RWPE2 (cell line): ENCODE data around the gene FRMPD4.

Experiments
- ATAC-seq: fragments of 200-7000 bp; cut with Tn5 transposase; 3 replicates; pipeline ENCODE4 v1.9.1; 2021; ENCODE audit warnings: low read depth
- DNase-seq: peaks from one replicate; pipeline ENCODE4 v3.0.0-alpha.2; 2020; ENCODE audit warnings: low spot score
- H3K27ac ChIP-seq: fragments of 450-650 bp; 2 replicates; pipeline ENCODE4 v1.5.1; 2017; ENCODE audit warnings: mild to moderate bottlenecking; ENCODE audit not compliant: poor library complexity, severe bottlenecking
- H3K27me3 ChIP-seq: fragments of 250-450 bp; sonication (Bioruptor Pico); 2 replicates; pipeline ENCODE4 v1.5.1; 2021; ENCODE audit warnings: mild to moderate bottlenecking, moderate library complexity; ENCODE audit not compliant: insufficient read depth, poor library complexity, severe bottlenecking
- H3K36me3 ChIP-seq: fragments of 250-450 bp; sonication (Bioruptor Pico); 2 replicates; pipeline ENCODE4 v1.5.1; 2020; ENCODE audit warnings: low read depth, mild to moderate bottlenecking, moderate library complexity
- H3K4me1 ChIP-seq: fragments of 250-450 bp; sonication (Bioruptor Pico); 2 replicates; pipeline ENCODE4 v1.5.1; 2021; ENCODE audit warnings: mild to moderate bottlenecking, moderate library complexity; ENCODE audit not compliant: insufficient read depth, poor library complexity, severe bottlenecking
- H3K4me3 ChIP-seq: fragments of 250-450 bp; sonication (Bioruptor Pico); 2 replicates; pipeline ENCODE4 v1.5.1; 2021; ENCODE audit warnings: mild to moderate bottlenecking, moderate library complexity; ENCODE audit not compliant: severe bottlenecking
- H3K9me3 ChIP-seq: fragments of 250-450 bp; sonication (Bioruptor Pico); 2 replicates; pipeline ENCODE4 v1.5.1; 2021; ENCODE audit warnings: mild to moderate bottlenecking, moderate library complexity; ENCODE audit not compliant: severe bottlenecking
- CTCF ChIP-seq: fragments of 450-650 bp; IDR thresholded peaks from one replicate; pipeline ENCODE4 v1.5.1; 2017; ENCODE audit warnings: mild to moderate bottlenecking, moderate library complexity; ENCODE audit not compliant: poor library complexity, severe bottlenecking

Gene FRMPD4

GRCh38 chrX:12315526-12315925 is 177.3 kb downstream of the FRMPD4 start:
- no peak overlapping the region for H3K27ac ChIP-seq
- no peaks in the 10 kb centered on the region for H3K36me3 ChIP-seq
- no peaks in the 10 kb centered on the region for H3K4me1 ChIP-seq
- ATAC-seq (no peak), DNase-seq (no peak)
- TF ChIP-seq CTCF, result no peak
- H3K4me3 ChIP-seq, result no peak overlapping the region
- no peaks in the 10 kb centered on the region for H3K9me3 ChIP-seq
- H3K27me3 ChIP-seq, result no peaks in the 10 kb centered on the region

GRCh38 chrX:12319003-12319519 is 180.8 kb downstream of the FRMPD4 start:
- Histone ChIP-seq H3K4me1 (no peaks in the 10 kb centered on the region), H3K27me3 (no peaks in the 10 kb centered on the region), H3K36me3 (no peaks in the 10 kb centered on the region), H3K27ac (no peak overlapping the region), H3K9me3 (no peaks in the 10 kb centered on the region), H3K4me3 (no peak overlapping the region)
- TF ChIP-seq CTCF, result peak; percentile 2
- no peak for ATAC-seq
- DNase-seq, result no peak

- ATAC-seq, result no peak
- no peaks in the 10 kb centered on the region for H3K4me1 ChIP-seq
- H3K9me3 ChIP-seq, result no peaks in the 10 kb centered on the region
- H3K36me3 ChIP-seq, result no peaks in the 10 kb centered on the region
- no peak overlapping the region for H3K27ac ChIP-seq
- TF ChIP-seq CTCF, result no peak
- no peaks in the 10 kb centered on the region for H3K27me3 ChIP-seq
- no peak for DNase-seq
- no peak overlapping the region for H3K4me3 ChIP-seq
Observed at GRCh38 chrX:12319992-12320391, 181.7 kb downstream of the FRMPD4 start.

- H3K27me3 ChIP-seq, result no peaks in the 10 kb centered on the region
- no peak for TF ChIP-seq CTCF
- no peak for ATAC-seq
- no peaks in the 10 kb centered on the region for H3K4me1 ChIP-seq
- no peak for DNase-seq
- no peaks in the 10 kb centered on the region for H3K36me3 ChIP-seq
- H3K27ac ChIP-seq, result no peak overlapping the region
- no peaks in the 10 kb centered on the region for H3K9me3 ChIP-seq
- no peak overlapping the region for H3K4me3 ChIP-seq
Observed at GRCh38 chrX:12322031-12322430, 183.8 kb downstream of the FRMPD4 start.

- no peak for TF ChIP-seq CTCF
- no peaks in the 10 kb centered on the region for H3K36me3 ChIP-seq
- DNase-seq, result no peak
- H3K27ac ChIP-seq, result no peak overlapping the region
- H3K9me3 ChIP-seq, result no peaks in the 10 kb centered on the region
- H3K4me3 ChIP-seq, result no peak overlapping the region
- H3K27me3 ChIP-seq, result no peaks in the 10 kb centered on the region
- H3K4me1 ChIP-seq, result no peaks in the 10 kb centered on the region
- no peak for ATAC-seq
Observed at GRCh38 chrX:12325171-12325570, 186.9 kb downstream of the FRMPD4 start.
